22Rv1 (cell line): ENCODE results near the gene PIP5K1B.

Source experiments
- CTCF ChIP-seq: fragments of 450-650 bp; IDR thresholded peaks from 2 replicates; pipeline ENCODE4 v1.5.1; 2017; ENCODE audit warnings: mild to moderate bottlenecking
- ZFX ChIP-seq: fragments of 450-650 bp; IDR thresholded peaks from 2 replicates; pipeline ENCODE4 v1.6.1; 2017; ENCODE audit warnings: antibody characterized with exemption, borderline replicate concordance

- no peak for TF ChIP-seq CTCF
- no peak for TF ChIP-seq ZFX
Measured at GRCh38 chr9:68771376-68771775, 66.3 kb downstream of the PIP5K1B start.
